IPS DF 19.7 (cell line): ENCODE results near the gene IL5RA.

Source experiments
- DNase-seq: peaks from one replicate; pipeline ENCODE4 v3.0.0-alpha.2; 2013; ENCODE audit warnings: low read depth, low spot score

IL5RA gene

DNA sequence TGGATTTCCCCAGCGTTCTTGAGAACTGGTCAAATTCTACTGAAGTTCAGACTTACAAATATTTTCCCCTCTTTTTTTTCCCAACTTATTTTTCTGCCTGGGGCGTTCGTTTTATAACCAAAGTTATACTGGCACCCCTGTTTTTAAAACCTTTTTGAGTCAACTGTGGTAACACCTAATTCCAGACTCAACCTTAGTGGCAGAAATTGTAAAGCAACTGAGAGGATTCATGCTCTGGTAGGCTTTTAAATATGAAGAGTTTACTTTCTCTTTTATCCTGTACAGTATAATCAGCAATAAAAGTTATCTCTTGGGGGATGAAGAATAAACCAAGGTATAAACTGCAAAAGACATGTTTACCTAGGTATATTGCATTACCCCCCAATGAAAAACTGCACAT, 2.3 kb downstream of the IL5RA start:
- DNase-seq = no peak

DNA sequence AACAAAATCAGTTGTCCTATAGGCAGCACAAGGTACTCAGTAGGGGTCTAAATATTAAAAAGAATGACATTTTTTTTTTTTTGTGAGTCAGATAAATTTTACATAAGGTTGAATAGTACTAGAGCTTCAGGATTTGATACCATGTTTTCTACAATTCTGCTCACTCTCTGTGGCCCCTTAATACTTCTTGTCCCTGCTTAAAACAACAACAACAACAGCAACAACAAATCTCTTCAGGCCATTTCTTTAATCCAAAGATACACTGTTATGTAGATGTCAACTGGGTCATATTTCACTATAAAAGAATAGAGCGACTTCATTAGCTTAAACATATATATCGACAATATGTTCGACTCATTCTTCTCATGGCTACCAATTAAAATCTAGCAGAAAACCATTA, 3.0 kb downstream of the IL5RA start:
- DNase-seq = no peak

DNA sequence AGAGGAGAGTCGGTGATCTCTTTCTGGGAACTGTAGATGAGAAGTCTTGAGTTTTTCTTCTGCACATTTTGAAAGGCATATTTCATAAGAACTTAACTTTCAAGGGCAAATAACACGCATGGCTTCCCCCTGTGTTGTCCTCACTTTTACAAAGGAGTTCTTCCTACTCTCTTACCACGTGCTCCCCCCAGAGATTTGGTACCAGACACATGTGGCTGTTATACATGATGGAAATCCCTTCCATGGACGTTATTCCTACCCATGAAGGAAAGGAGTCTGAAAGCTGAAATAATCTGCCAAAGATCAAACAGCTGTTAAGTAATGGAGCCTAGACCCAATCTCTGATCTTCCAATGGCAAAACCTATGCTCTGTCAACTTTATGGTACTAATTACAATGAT, 4.4 kb downstream of the IL5RA start:
- no peak for DNase-seq

DNA sequence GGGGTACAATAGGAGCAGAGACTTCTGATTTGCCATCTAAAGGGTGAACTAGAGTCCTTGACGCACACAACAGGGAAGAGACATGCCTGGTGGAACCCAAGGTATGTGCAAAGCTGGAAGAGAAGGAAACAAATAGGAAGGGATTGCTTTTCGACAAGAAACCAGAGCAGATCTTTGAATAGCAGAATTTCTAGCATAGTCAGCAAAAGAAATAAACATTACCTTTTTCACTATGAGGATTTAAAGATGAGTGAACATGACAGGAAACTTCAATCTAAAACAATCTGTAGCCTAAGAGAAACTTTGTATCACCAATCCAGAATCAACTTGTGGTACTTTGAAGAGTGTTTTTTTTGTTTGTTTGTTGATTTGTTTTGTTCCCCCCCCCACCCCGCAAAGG, 4.9 kb downstream of the IL5RA start:
- DNase-seq = no peak

DNA sequence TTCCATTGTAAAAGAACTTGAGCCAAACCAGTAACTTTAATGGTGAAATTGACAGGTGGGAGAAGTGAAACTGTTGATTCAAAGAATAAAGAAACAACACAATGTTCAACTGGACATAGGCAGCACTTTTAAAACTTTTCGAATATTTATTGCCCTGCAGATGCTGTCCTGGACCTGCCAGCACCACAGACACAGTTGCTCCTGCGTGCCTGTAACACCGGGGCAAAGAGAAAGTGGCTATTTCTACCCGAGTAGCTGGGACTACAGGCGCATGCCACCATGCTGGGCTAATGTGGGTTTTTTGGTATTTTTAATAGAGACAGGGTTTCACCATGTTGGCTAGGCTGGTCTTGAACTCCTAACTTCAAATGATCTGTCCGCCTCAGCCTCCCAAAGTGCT, 7.4 kb downstream of the IL5RA start:
- DNase-seq = no peak

DNA sequence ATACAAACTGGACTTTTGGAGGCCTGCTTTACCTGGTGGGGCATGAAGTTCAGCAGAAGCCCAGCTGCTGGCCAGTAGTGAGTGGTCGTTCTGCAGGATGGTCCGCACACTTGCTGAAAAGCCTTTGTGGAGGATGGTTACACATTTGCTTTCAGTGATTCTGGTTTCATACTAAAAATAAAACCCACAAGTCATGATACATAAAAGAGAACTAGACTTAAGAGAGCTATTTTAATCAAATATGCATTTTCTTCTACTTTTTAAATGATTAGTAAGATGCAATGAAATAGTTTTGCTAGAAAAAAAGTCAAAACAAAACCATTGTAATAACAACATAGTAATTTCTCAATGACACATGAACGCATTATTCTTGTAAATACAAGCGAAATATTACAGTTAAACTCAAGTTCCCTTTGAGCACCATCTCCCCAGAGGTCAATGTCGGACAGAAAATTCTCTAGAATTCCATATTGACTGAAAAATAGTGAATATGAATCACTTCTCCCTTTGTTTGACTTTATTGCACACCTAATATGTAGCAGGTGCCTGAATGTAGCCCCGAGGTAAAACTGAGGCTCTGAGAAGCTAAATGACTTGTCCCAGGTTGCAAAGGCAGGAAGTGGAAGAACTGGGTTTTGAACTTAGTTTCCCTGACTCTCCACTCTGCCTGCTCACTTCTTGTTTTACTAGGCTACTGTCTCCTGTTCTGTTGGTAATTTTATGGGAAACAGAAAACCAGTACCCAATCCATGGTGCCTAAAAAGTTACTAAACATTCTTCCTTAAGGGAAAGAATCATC, 8.3 kb downstream of the IL5RA start:
- no peak for DNase-seq

DNA sequence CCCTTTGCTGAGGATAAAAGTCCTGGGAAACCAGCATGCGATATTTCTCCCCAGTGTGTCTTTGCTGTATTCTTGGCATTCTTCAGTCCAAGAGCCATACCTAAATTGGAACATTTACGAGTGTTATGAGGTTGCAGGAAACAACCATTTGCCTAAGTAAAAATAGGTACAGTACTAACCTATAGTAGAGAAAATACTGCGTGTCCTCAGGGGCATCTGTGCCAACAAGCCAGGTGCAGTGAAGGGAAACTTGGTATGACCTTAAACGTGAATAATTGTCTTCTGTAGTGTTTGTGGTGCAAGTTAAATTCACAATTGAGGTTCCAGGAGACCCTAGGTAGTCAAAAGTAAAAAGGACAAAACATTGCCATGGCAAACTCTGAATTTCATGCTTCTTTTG, 12.2 kb downstream of the IL5RA start:
- no peak for DNase-seq

DNA sequence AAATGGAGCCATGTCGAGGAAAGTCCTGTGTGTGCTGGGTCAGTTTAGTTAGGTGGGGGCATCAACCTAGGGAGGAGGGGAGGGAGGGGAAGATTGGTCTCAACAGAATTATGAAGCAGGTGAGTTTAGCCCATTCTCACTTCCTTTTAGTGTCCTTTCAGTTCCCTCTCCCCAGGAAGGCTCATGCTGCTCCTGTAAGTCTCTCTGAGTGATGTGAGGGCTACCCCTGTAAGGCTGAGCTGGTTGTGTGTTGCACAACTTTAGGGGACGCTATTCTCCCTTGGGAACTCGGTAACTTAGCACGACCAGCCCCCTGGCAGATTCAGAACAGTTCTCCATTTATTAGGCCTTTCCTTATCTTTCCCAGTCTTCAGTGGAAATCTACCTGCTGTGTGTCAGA, 21.2 kb downstream of the IL5RA start:
- DNase-seq = no peak

DNA sequence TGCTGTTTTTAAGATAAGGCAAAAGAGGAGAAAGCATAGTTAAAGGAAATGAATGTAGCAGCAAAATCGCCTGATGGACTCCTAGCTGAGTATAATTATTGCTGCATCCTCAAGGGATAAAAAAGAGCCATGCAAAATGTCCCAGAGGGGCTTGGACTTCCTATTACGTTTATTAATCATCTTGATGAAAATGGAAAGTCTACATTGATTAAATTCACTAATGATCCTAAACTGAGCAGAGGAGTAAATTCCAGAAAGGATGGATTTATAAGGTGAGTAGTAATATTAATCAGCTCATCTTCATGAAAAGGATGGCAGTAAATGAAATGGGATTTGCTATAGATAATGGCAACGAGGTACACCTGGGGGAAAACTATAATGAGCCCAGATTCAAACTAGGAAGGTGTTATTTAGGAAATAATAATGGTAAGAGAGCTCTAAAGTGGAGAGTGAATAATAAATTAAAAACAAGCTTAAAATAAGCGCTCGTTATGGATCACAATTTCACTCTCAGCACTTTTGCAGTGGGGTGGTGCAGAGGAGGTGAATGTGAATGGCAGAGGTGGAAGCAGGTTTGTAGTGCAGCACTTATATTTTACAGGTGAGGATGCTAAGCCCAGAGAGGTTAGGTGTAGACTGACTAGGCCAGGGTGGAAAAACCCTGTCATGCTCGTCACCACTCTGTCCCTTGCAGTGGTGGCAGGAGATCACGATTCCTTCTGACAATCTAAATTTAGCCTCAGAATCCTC, 22.3 kb downstream of the IL5RA start:
- DNase-seq = no peak

DNA sequence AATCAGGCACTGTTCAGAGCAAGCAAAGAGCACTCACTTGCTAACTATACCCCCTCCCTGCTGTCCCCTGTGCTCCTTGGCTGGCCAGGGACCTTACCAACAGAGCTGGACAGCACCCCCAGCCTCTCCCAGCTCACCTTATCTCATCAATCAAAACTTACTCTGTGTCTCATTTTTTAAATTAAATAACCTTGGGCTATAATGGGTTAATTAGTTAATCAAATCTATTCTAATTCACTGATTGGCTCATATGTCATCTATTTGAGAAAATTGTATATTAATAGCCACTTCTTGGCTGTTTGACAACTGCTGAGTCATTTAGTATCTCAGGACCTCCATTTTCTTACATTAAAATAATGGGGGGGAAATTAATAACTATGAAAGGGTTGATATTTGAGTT, 22.9 kb downstream of the IL5RA start:
- DNase-seq = no peak

DNA sequence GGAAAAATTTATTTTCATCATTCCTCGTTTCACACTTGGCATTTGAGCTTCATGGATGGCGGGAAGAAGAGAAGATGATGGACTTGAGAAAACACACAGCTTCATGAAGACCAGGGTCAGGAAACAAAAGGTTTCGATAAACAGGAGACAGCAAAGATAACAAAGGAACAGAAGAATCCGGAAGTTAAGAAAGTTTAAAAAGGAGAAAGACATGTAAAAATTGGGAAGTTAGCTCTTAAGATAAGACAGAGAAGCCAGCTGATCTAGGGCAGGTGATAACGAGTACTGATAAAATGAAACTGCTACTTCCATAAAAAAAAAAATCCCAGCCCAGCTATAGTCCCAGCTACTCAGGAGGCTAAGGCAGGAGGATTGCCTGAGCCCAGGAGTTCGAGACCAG, 23.9 kb downstream of the IL5RA start:
- no peak for DNase-seq

DNA sequence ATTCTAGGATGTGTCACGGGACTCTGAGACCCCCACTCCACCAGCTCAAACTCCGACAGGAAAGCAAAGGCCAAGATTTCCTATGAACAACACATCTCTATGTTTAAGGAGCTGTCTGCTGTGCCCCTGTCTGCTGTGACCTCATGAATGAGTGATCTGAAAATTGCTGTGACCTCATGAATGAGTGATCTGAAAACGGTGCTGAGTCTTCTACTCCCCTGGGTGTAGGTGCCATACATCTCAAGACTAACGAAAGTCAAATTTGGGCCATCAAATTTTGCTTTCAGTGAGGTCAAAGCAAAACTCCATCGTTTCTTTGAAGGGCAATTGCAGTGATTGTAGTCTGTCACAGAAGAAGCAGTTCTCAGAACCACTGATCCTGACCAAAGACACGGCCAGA, 24.4 kb downstream of the IL5RA start:
- no peak for DNase-seq

DNA sequence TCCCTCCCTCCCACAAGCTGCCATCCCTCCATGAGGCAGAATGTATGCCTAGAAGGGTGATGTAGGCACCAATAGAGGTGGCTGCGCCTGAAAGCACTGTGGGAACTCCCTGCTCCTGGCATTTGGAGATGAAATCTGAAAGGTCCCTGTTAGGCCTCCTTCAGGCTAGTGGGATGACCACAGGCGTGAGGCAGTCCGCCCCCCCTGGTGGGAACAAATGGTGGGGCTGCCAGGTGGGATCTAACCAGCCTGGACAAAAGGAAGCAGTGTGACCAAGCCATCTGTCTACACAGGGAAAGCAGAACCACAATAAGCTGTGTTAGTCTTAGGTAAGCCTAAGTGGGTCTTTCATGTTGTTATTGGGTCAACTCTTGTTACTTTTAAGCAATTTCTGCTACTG, 25.3 kb downstream of the IL5RA start:
- no peak for DNase-seq

DNA sequence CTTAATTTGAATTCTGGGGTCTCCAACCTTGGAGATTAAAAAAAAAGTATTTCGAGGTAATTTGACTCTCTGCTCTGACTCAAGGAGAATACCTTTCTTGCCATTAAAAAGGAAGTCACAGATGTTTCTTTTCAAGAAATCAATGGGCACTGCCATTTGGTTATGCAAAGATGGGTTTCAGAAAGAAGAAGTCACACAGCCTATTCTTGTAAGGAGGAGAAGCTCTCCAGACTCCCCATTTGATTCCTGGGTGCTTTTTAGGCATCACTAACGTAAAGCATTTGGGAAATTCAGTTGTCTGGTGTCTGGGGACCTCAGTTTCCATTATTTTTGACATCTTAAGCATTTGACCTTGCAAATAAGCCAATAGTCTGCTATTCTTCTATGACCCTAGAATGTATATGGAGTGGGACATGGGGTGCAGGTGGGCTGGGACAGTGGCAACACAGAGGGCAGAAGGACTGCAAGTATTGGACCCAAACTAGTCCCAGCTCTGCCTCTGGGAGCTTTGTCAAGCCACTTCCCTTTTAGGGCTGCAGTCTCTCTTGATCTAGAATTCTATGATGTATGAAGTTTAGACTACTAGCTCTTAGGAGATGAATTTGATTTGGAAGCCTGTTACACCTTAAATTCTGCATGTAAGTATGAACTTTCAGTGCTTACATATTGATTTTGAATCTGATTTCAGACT, 27.8 kb downstream of the IL5RA start:
- no peak for DNase-seq

DNA sequence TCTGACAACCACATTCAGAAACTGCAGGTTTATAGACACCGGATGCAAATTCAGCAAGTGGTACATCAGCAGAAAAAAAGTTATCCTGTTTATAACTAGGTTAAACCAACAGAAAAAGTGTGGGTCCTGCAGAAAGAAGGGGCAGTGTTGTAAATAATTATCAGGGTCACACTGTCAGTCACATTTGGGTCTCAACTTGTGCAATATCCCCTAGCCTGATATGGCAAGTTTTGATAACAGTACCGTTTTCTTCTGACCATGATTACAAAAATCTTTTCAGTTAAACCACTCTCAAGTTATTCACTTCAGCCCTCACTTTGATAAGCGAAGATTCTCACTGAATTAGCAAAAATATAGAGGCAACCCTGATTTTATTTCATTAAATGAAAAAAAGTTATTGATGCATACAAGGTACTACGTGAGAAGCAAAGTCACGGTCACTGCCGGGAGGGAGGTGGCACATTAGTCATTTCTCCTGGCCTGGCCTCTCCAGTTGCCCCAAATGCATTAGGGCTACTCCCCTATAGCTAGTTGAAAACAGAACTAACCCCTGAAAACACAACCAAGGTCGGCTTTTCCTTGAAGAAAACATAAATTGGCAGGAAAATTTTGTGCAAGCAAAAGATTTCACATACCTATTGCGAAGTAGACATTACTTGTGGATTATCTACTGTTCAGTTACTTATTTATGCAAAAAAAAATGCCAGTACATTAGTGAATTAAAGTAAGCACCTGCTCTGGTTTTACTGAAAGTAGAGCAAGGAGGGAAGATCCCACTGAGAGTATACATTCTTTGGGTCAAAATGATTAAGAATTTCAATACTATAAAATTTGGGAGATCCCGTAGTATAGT, 28.6 kb downstream of the IL5RA start:
- no peak for DNase-seq

DNA sequence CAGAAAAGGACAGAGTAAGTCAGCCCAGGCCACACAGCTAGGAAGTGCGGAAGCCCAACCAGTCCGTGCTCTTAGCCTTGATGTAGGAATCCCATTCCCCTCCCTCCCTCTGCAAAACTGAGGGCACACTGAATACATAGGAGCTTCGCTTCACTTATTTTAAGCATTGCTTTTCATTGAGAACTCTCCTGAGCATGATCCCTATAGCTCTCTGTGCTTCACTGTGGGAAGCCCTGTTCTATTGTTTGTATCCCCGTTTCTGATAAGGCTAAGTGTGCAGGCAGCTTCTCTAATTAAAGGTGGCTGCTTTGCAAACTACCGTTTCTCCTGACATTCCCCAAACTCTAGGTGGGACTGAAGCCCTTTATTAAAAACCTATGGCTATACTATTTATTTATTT, 29.9 kb downstream of the IL5RA start:
- DNase-seq = no peak

DNA sequence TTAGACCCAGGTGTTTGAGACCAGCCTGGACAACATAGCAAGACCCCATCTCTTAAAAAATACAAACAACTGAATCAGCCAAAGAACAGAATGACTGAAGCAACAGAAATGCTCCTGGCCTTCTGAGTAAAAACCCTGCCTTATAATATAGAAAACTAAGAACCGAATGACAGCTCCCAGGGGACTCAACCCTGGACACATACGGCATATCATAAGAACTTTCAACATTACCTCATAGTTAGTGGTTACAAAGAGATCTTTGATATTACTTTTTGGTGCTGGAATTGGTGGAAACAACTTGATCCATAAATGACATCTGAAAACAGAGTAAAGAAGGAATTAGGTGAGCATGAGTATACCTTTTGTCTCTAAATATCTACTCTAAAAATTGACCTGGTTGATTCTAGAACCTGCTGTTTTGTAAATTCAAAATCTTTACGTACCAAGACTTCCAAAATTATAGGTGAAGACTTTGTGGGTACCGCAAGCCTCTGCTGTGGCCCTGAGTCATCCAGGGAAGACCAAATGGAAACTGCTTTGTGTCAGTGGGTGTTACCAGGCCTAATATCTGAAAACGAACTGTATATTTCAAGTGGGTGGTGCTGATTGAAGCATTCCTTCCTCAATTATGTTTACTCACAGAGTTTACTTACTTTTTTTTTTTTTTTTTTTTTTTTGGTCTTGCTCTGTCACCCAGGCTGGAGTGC, 35.5 kb downstream of the IL5RA start:
- no peak for DNase-seq

DNA sequence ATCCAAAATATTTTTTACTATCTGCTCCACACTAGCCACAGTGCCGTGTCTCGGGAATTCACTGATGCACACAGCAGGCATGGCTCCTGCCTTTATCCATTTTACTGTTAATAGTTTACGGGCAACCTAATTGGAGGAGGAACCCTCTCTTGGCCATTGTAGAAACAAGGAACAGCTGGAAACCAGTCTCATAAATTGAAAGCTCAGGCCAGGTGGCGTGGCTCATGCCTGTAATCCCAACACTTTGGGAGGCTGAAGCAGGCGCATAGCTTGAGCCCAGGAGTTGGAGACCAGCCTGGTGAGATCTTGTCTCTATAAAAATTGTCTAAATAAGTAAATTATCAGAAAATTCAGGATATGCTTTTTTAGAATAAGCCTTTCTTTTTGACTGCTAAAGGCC, 39.0 kb downstream of the IL5RA start:
- no peak for DNase-seq

DNA sequence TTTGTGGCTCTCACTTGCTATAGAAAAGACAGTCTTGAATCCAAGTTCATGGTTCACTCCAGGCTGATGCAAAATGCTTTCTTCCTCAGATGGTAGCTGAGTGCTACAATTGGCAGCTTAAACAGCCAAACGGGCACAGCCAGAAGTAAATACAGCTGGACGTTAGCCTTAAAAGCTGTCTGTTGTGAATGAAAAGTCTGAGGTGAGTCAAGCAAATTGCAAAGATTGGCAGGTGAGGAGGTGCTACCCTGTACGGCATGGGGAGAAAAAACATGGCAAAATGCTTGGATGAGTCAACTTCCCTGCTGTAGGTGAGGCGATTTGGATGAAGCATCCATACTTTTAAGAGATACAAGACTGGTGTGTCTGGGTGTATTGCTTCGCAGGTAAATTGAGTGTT, 40.5 kb downstream of the IL5RA start:
- no peak for DNase-seq

DNA sequence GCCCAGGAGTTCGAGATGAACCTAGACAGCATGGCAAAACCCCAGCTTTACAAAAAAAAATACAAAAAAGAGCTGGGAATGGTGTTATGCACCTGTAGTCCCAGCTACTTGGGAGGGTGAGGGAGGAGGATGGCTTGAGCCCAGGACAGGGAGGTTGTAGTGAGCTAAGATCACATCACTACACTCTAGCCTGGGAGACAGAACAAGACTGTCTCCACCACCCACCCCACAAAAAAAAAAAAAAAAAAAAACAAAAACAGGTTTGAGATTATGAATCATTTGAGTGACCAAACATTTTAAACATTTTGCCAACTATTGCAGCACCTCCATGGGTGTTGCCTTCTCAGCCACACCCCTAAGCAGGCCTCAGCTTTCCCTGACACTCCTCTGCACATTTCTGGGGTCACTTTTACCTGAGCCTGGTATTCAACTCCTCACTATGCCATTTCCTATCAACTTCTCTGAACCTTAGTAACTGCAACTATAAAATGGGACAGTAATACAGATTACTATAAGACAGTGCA, 41.8 kb downstream of the IL5RA start:
- DNase-seq = no peak

DNA sequence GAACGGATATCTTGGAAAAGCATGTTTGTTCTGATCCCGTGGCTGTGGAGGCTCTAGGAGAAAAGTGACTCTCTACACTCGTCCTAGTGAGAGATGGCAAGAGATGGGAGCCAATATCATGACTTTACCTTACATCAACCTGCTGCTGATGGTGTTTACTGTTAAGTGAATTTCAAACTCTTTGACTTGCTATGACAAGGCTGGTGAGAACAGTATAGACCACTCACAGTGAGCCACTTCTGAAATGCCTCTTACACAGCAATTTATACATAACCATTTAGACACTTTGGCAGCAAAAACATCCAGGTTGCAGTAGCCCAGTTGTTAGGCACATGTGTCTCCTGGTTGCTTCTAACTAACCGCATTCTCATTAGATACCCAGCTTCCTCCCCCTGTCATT, 43.3 kb downstream of the IL5RA start:
- no peak for DNase-seq
